Upper lobe of right lung (tissue), 1 donor: ENCODE results near the gene ZNF587. TPM values are rescaled to one million over a fixed set of nuclear protein-coding genes. Genes with fewer than 3 reads are reported as not detected.
"Not testable (repeated sequence)": the region's sequence is repeated elsewhere in the genome, so short reads cannot be mapped to it uniquely, and the experiment has no call there.

ENCODE experiments used
- ATAC-seq: fragments of 200-7000 bp; cut with Tn5 transposase; one replicate; pipeline ENCODE4 v1.9.1; 2020; ENCODE audit warnings: mild to moderate bottlenecking, moderate library complexity
- DNase-seq: peaks from one replicate; pipeline ENCODE4 v3.0.0-alpha.2; 2020
- H3K27ac ChIP-seq: fragments of 200-600 bp; one replicate; pipeline ENCODE4 v1.8.0; 2022
- H3K27me3 ChIP-seq: fragments of 200-600 bp; one replicate; pipeline ENCODE4 v1.8.0; 2022; ENCODE audit warnings: mild to moderate bottlenecking
- H3K36me3 ChIP-seq: fragments of 200-600 bp; one replicate; pipeline ENCODE4 v1.8.0; 2022
- H3K4me1 ChIP-seq: fragments of 200-600 bp; one replicate; pipeline ENCODE4 v1.8.0; 2022
- H3K4me3 ChIP-seq: fragments of 200-600 bp; one replicate; pipeline ENCODE4 v1.8.0; 2022; ENCODE audit warnings: mild to moderate bottlenecking
- H3K9me3 ChIP-seq: fragments of 200-600 bp; one replicate; pipeline ENCODE4 v1.8.0; 2022
- intact Hi-C: fragments of 100-400 bp; cut with DNase I; formaldehyde crosslinking; loops from one replicate; pipeline ENCODE4 v1.11.0; 2022
- long read RNA-seq: library from polyadenylated mRNA; unstranded; transcript quantifications from one replicate; pipeline ENCODE4 v2.0.0, GENCODE V29; 2021
- total RNA-seq: library from RNA; stranded (reverse); fragmentation: NEBNext Ultra II Directional; extraction: Animal tissue kit (Norgen Biotek cat#: 25700); gene quantifications from one replicate; pipeline ENCODE4 v1.2.1, GENCODE V29; 2021
- TF ChIP-seq, protein P1 (sequence below): fragments of 200-600 bp; IDR thresholded peaks from one replicate; pipeline ENCODE4 v1.8.0; 2022; ENCODE audit warnings: antibody characterized with exemption
- donor health status: DM: no; HTN: yes; CAD: no; lungs with severe emphysema.

ZNF587 gene
- total RNA-seq: 27.3 TPM
- long read RNA-seq, partial matches to known transcripts: 0 of 4 reads
- long read RNA-seq, other reads (novel, unspliced or antisense): 4 of 4 reads

DNA sequence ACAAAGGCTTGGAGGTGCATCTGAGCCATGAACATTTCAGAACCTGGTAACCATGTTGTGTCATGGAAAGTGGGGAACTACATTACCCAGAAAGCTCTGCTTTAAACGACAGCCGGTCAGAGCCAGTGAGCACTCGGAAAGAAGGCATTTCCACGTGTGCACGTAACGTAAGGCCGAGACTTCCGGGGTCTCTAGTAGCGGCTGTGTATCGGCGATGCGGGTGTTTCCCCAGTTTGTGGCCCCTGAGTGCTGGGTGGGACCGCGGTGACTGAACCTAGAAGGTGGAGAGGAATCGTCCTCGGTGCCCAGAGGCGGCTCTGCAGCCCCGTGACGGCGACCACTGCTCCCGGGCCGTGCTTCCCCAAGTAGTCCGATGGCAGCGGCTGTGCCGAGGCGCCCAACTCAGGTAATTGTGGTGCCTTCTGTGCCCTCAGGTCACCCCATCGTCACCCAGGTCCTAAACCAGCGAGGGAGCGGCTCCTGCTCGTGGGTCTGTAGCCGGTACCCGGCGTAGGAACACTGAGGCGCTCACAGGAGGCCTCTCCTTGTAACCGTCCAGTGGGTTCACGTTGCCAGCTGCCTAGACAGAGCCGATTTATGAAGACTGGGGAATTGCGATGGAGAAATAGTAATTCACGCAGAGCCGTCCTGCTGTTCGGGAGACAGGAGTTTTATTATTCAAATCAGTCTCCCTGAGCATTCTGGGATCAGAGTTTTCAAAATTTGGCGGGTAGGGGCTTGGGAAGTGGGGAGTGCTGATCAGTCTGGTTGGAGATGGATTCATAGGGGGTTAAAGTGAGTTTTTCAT is at the start of gene ZNF587:
ZNF587 (plus strand) TSS at position 194 of the 808 bp plus-strand sequence; CDS start at position 374, 180 bp downstream.
- H3K27me3 ChIP-seq, intact Hi-C loops, H3K4me1 ChIP-seq, H3K36me3 ChIP-seq, H3K9me3 ChIP-seq: not testable (repeated sequence)
- DNase-seq: peak; percentile 77
- peak within 1 kb of the TSS; percentile 73 for H3K4me3 ChIP-seq
- peak within 1 kb of the TSS; percentile 80 for H3K27ac ChIP-seq
- peak; percentile 99 for ATAC-seq

DNA sequence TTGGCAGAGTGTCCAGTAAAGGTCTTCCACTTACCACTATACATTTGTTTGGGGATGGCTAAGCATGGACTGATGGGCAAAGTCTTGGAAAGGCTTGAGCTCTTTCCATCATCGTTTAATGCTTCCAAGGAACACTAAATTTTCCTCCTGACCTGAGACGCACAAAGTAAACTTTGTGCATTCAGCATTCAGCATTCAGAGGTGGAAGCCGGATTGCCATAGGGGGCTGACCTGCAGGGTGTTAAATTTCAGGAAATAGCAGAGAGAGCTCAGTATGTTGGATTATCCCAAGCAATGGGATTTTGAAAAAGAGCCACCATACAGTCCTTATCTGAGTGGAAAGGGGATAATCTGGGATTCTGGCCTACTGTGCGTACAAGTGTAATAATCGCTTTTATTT is 49.0 kb upstream of the ZNF587 start:
- peaks cover 8% of the 10 kb centered on the region for H3K36me3 ChIP-seq
- H3K27me3 ChIP-seq: no peaks in the 10 kb centered on the region
- no peak overlapping the region for H3K27ac ChIP-seq
- TF ChIP-seq, protein P1, sequence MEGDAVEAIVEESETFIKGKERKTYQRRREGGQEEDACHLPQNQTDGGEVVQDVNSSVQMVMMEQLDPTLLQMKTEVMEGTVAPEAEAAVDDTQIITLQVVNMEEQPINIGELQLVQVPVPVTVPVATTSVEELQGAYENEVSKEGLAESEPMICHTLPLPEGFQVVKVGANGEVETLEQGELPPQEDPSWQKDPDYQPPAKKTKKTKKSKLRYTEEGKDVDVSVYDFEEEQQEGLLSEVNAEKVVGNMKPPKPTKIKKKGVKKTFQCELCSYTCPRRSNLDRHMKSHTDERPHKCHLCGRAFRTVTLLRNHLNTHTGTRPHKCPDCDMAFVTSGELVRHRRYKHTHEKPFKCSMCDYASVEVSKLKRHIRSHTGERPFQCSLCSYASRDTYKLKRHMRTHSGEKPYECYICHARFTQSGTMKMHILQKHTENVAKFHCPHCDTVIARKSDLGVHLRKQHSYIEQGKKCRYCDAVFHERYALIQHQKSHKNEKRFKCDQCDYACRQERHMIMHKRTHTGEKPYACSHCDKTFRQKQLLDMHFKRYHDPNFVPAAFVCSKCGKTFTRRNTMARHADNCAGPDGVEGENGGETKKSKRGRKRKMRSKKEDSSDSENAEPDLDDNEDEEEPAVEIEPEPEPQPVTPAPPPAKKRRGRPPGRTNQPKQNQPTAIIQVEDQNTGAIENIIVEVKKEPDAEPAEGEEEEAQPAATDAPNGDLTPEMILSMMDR: no peak
- no peak for DNase-seq
- no peak for ATAC-seq
- peaks cover 18% of the 10 kb centered on the region for H3K4me1 ChIP-seq
- no peaks in the 10 kb centered on the region for H3K9me3 ChIP-seq
- H3K4me3 ChIP-seq: no peak overlapping the region
- intact Hi-C loops: no loop called here

DNA sequence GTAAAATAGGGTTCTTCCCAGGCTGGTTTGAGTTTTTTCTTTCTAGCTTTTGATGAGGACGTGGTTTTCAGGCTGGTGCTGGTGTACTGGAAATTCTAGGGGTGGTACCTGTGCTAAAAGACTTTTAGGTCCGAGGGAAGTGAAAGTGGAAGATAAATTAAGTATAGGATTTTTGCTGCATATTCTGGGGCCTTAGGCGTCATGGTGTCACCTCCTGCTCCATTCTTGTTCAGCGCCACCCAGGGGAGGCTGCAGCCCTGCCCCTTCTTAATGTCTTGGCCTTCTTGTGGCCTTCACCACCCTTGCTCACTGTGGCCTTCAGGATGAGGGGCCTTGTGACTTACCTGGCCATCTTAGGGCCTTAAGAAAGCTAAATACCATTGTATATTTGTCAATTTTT is 47.4 kb upstream of the ZNF587 start:
- Histone ChIP-seq H3K27ac (no peak overlapping the region), H3K27me3 (no peaks in the 10 kb centered on the region), H3K36me3 (no peaks in the 10 kb centered on the region), H3K9me3 (no peaks in the 10 kb centered on the region), H3K4me1 (peaks cover 20% of the 10 kb centered on the region), H3K4me3 (no peak overlapping the region)
- ATAC-seq: no peak
- DNase-seq: no peak
- intact Hi-C loops: no loop called here
- TF ChIP-seq, protein P1: no peak

DNA sequence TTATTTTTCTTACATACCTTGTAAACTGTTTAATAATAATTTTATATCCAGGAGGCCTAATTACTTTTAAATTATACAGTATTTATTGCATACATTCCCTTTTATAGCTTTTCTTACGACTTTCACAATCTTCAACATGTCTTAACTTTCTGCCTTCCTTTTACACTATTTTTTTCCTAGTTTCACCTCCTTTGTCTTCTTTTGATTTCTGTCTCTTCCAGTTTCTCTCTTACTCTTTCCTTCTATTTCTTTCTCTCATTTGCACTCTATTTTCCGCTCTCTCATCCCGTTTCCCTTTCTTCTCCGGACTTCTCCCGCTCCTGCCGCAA is 46.4 kb upstream of the ZNF587 start:
- ATAC-seq (no peak), DNase-seq (no peak)
- Histone ChIP-seq H3K27me3 (no peaks in the 10 kb centered on the region), H3K27ac (peak overlapping the region; percentile 80), H3K9me3 (no peaks in the 10 kb centered on the region), H3K4me3 (peak overlapping the region; percentile 56), H3K36me3 (peaks cover 8% of the 10 kb centered on the region), H3K4me1 (peaks cover 20% of the 10 kb centered on the region)
- TF ChIP-seq, protein P1: no peak
- intact Hi-C loops: no loop called here

DNA sequence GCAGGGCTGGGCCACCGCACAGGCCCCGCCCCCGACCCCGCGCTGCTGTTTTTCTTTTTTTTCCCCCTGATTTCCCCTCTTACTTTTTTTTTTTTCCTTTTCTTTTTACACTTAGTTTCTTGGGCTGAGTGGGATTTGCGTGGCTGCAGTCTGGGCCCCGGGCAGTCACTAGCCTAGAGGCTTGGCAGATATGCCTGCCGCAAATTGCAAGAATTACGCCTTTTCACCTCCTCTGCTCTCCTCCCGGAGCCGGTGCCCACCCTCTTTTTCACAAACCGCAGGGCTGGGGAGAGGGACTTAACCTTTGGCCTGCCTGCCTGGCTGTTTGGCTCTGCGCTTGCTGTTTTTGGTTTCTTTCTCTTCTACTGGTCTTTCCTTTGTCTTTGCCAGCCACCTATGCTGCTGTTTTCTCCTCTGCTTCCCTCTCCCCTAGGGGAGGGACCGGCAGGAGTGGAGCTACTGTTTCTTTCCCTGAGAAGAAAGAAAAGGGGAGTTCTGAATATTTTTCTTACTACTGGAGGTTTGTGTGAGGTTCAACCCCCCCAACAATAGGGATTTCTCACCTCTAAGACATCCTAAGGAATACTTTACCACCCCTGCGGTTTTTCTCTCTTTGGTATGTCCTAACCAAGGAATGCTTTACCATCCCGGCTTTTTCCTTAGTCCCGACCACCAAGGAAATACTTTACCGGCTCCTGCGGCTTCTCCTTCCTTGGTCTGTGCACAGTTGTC is 45.9 kb upstream of the ZNF587 start:
- peak overlapping the region; percentile 56 for H3K4me3 ChIP-seq
- H3K4me1 ChIP-seq: peaks cover 20% of the 10 kb centered on the region
- peaks cover 12% of the 10 kb centered on the region for H3K36me3 ChIP-seq
- ATAC-seq (peak; percentile 64), DNase-seq (peak; percentile 63)
- H3K27me3 ChIP-seq: no peaks in the 10 kb centered on the region
- TF ChIP-seq, protein P1: no peak
- intact Hi-C loops: no loop called here
- peak overlapping the region; percentile 80 for H3K27ac ChIP-seq
- H3K9me3 ChIP-seq: no peaks in the 10 kb centered on the region

DNA sequence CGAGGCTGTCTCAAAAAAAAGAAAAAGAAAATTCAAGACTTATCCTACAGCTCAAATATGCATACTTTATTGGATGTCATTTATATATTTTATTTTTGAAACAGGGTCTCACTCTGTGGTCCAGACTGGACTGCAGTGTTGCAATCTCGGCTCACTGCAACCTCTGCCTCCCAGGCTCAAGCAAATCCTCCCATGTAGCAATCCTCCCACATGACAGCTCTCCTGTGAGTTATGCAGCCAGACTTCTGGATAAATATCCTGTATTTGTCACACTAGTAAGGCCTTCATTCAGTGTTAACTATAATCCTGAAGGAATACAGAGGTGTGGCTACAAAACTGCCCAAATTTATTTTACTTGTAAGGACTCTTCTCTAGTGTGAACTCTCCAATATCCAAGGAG is 42.1 kb upstream of the ZNF587 start:
- H3K4me1 ChIP-seq: peaks cover 22% of the 10 kb centered on the region
- TF ChIP-seq, protein P1: no peak
- no peak for ATAC-seq
- no peaks in the 10 kb centered on the region for H3K27me3 ChIP-seq
- intact Hi-C loops: no loop called here
- no peak overlapping the region for H3K27ac ChIP-seq
- no peak for DNase-seq
- H3K4me3 ChIP-seq: no peak overlapping the region
- H3K36me3 ChIP-seq: peaks cover 26% of the 10 kb centered on the region
- no peaks in the 10 kb centered on the region for H3K9me3 ChIP-seq

DNA sequence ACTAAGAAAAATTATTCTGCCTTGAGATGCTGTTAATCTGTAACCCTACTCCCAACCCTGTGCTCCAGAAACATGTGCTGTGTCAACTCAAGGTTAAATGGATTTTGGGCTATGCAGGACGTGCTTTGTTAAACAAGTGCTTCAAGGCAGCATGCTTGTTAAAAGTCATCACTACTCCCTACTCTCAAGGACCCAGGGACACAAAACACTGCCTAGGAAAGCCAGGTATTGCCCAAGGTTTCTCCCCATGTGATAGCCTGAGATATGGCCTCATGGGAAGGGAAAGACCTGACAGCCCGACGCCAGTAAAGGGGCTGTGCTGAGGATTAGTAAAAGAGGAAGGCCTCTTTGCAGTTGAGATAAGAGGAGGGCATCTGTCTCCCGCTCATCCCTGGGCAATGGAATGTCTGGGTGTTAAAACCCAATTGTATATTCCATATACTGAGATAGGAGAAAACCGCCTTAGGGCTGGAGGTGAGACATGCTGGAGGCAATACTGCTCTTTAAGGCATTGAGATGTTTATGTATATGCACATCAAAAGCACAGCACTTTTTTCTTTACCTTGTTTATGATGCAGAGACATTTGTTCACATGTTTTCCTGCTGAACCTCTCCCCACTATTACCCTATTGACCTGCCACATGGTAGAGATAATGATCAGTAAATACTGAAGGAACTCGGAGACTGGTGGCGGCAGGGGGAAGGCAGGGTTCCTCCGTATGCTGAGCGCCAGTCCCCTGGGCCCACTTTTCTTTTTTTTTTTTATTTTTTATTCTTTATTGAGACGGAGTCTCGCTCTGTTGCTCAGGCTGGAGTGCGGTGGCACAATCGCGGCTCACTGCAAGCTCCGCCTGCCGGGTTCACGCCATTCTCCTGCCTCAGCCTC is 39.0 kb upstream of the ZNF587 start:
- not testable (repeated sequence) for H3K9me3 ChIP-seq

More for the DNA sequence above, 39.0 kb upstream of the ZNF587 start:
- DNase-seq, H3K27me3 ChIP-seq, intact Hi-C loops, H3K4me3 ChIP-seq, ATAC-seq, H3K27ac ChIP-seq: not testable (repeated sequence)
- Histone ChIP-seq H3K4me1 (peaks cover 18% of the 10 kb centered on the region), H3K36me3 (peaks cover 26% of the 10 kb centered on the region)
